HG02759 (cell line): ENCODE results near the gene NETO2.
"Not testable (repeated sequence)": the region's sequence is repeated elsewhere in the genome, so short reads cannot be mapped to it uniquely, and the experiment has no call there.

Source experiments
- ATAC-seq: cut with Tn5 transposase; IDR thresholded peaks from one replicate; pipeline ENCODE4 v1.9.1; 2021; ENCODE audit warnings: mild to moderate bottlenecking, moderate library complexity; ENCODE audit not compliant: unreplicated experiment

NETO2 gene

GRCh38 chr16:47136099-47136842 is 7.5 kb downstream of the NETO2 start:
- ATAC-seq, result no peak

- ATAC-seq, result no peak
These were observed 9.2 kb downstream of the NETO2 start for GRCh38 chr16:47134550-47134949.

- ATAC-seq, result no peak
These were observed 11.4 kb downstream of the NETO2 start for GRCh38 chr16:47132308-47132707.

- no peak for ATAC-seq
These were observed 13.8 kb downstream of the NETO2 start for GRCh38 chr16:47129755-47130435.

GRCh38 chr16:47127541-47127940 is 16.2 kb downstream of the NETO2 start:
- ATAC-seq, result no peak

GRCh38 chr16:47125757-47126156 is 18.0 kb downstream of the NETO2 start:
- ATAC-seq, result no peak

GRCh38 chr16:47113130-47113529 is 30.6 kb downstream of the NETO2 start:
- no peak for ATAC-seq

GRCh38 chr16:47110939-47111338 is 32.8 kb downstream of the NETO2 start:
- no peak for ATAC-seq

GRCh38 chr16:47109361-47109760 is 34.4 kb downstream of the NETO2 start:
- no peak for ATAC-seq

GRCh38 chr16:47102921-47103320 is 40.8 kb downstream of the NETO2 start:
- not testable (repeated sequence) for ATAC-seq

GRCh38 chr16:47097154-47097553 is 46.6 kb downstream of the NETO2 start:
- not testable (repeated sequence) for ATAC-seq

- ATAC-seq, result no peak
These were observed 47.4 kb downstream of the NETO2 start for GRCh38 chr16:47096297-47096696.

- ATAC-seq, result no peak
These were observed 59.5 kb downstream of the NETO2 start for GRCh38 chr16:47084198-47084597.

- ATAC-seq, result no peak
These were observed 61.5 kb downstream of the NETO2 start for GRCh38 chr16:47082099-47082865.

GRCh38 chr16:47081115-47081514 is 62.6 kb downstream of the NETO2 start:
- no peak for ATAC-seq

GRCh38 chr16:47079860-47080259 is 63.9 kb downstream of the NETO2 start:
- ATAC-seq, result no peak

- no peak for ATAC-seq
These were observed 70.3 kb downstream of the NETO2 start for GRCh38 chr16:47073223-47074155.

- ATAC-seq, result no peak
These were observed 71.6 kb downstream of the NETO2 start for GRCh38 chr16:47072158-47072557.

GRCh38 chr16:47069841-47070584 is 73.7 kb downstream of the NETO2 start:
- ATAC-seq, result no peak

GRCh38 chr16:47069313-47069712 is 74.4 kb downstream of the NETO2 start:
- no peak for ATAC-seq
